ENCODE data around the gene LRRN4. TPM values are rescaled to one million over a fixed set of nuclear protein-coding genes. Genes with fewer than 3 reads are reported as not detected.

Gene LRRN4
- total RNA-seq, 1 donor from 2014 or later, result 0.13 TPM

DNA sequence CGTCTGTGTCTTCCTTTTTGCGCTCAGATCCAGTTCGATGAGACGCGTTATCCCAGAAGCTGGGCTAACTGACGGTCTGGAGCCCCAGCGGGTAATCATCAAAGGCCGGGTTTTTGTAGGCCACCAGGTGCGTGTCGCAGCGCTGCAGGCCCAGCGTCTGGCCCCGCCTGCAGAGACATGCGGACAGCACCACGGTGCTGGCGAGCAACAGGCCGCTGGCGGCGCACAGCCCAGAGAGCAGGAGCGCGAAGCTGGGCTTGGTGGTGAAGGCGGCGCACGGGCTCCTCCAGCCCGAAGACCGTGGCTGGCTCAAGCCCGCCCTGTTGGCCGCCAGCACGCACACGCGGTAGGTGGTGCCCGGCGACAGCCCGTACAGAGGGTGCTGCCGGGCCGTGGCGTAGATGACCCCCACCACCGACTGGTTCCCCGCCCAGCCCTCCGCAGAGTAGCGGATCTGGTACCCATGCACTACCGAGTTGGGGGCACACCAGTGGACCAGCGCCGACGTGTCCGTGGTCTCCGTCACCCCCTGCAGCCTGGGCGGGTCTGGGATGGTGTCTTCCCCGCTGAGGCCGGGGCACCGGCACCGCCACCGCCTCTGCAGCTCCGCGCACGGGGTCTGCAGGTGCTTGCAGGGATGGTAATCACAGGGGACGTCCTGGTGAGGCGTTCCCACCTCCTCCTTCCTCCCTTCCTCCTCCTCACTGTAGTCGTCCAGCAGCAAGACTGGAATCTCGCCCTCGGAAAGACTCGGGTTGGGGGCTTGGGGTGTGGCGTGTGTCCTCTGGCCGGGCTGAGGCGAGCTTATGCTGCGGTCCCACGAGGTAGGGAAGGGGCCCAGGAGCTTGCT, 12.7 kb downstream of the LRRN4 start:
- no peak overlapping the region for H3K4me3 Mint-ChIP-seq (ENCODE audit: unreplicated experiment)
- TF ChIP-seq, protein P1, sequence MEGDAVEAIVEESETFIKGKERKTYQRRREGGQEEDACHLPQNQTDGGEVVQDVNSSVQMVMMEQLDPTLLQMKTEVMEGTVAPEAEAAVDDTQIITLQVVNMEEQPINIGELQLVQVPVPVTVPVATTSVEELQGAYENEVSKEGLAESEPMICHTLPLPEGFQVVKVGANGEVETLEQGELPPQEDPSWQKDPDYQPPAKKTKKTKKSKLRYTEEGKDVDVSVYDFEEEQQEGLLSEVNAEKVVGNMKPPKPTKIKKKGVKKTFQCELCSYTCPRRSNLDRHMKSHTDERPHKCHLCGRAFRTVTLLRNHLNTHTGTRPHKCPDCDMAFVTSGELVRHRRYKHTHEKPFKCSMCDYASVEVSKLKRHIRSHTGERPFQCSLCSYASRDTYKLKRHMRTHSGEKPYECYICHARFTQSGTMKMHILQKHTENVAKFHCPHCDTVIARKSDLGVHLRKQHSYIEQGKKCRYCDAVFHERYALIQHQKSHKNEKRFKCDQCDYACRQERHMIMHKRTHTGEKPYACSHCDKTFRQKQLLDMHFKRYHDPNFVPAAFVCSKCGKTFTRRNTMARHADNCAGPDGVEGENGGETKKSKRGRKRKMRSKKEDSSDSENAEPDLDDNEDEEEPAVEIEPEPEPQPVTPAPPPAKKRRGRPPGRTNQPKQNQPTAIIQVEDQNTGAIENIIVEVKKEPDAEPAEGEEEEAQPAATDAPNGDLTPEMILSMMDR (IDR thresholded peaks at IDR 0.05; ENCODE audit: unreplicated experiment), result no peak
- DNase-seq (ENCODE audit: low spot score), result no peak
- peaks cover 10% of the 10 kb centered on the region for H3K36me3 Mint-ChIP-seq (ENCODE audit: low read depth, unreplicated experiment)
- peaks cover 4% of the 10 kb centered on the region for H3K27me3 Mint-ChIP-seq (ENCODE audit: unreplicated experiment)
- no peaks in the 10 kb centered on the region for H3K9me3 Mint-ChIP-seq (ENCODE audit: unreplicated experiment)
- H3K27ac Mint-ChIP-seq (ENCODE audit: unreplicated experiment), result no peak overlapping the region
- no peaks in the 10 kb centered on the region for H3K4me1 Mint-ChIP-seq (ENCODE audit: unreplicated experiment)

DNA sequence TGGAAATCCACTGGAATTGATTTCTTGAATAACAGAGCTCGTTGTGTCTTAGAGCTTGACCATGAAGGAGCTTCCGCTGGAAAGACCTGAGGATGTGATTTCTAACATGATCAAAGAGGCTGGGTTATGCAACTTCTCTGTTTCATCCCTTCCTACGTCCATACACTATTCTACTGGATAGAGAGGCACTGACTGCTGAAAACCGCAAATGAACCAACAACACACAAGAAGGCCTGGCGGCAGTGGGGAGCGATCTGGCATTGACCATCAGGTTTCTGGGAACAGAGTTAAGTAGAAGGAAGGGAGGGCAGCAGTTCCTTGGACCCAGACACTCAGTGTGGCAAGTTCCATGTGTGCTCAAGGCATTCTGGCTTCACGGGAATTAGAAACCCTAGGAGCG, 13.3 kb downstream of the LRRN4 start:
- no peaks in the 10 kb centered on the region for H3K9me3 Mint-ChIP-seq (ENCODE audit: unreplicated experiment)
- no peaks in the 10 kb centered on the region for H3K4me1 Mint-ChIP-seq (ENCODE audit: unreplicated experiment)
- H3K4me3 Mint-ChIP-seq (ENCODE audit: unreplicated experiment), result no peak overlapping the region
- DNase-seq (ENCODE audit: low spot score), result no peak
- peaks cover 4% of the 10 kb centered on the region for H3K27me3 Mint-ChIP-seq (ENCODE audit: unreplicated experiment)
- TF ChIP-seq, protein P1 (IDR thresholded peaks at IDR 0.05; ENCODE audit: unreplicated experiment), result no peak
- no peak overlapping the region for H3K27ac Mint-ChIP-seq (ENCODE audit: unreplicated experiment)
- H3K36me3 Mint-ChIP-seq (ENCODE audit: low read depth, unreplicated experiment), result peaks cover 10% of the 10 kb centered on the region

DNA sequence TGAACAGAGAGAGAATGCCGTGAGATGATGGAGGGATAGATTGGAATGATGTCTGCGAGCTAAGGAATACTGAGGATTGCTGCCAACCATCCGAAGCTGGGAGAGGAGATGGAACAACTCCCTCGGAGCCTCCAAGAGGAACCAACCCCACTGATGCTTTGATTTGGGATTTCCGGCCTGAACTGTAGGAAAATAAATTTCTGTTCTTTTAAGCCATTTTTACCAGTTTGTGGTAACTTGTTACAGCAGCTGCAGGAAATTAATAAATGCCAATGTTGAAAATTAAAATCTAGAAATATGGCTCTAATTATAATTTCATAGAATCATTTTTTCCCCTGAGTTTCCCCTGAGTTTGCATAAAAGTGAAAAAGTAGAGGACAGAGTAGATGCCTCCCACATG, 14.1 kb downstream of the LRRN4 start:
- H3K36me3 Mint-ChIP-seq (ENCODE audit: low read depth, unreplicated experiment), result peaks cover 10% of the 10 kb centered on the region
- no peaks in the 10 kb centered on the region for H3K9me3 Mint-ChIP-seq (ENCODE audit: unreplicated experiment)
- no peak overlapping the region for H3K27ac Mint-ChIP-seq (ENCODE audit: unreplicated experiment)
- H3K27me3 Mint-ChIP-seq (ENCODE audit: unreplicated experiment), result peaks cover 4% of the 10 kb centered on the region
- peaks cover under 1% of the 10 kb centered on the region for H3K4me1 Mint-ChIP-seq (ENCODE audit: unreplicated experiment)
- TF ChIP-seq, protein P1 (IDR thresholded peaks at IDR 0.05; ENCODE audit: unreplicated experiment), result no peak
- no peak for DNase-seq (ENCODE audit: low spot score)
- H3K4me3 Mint-ChIP-seq (ENCODE audit: unreplicated experiment), result no peak overlapping the region

DNA sequence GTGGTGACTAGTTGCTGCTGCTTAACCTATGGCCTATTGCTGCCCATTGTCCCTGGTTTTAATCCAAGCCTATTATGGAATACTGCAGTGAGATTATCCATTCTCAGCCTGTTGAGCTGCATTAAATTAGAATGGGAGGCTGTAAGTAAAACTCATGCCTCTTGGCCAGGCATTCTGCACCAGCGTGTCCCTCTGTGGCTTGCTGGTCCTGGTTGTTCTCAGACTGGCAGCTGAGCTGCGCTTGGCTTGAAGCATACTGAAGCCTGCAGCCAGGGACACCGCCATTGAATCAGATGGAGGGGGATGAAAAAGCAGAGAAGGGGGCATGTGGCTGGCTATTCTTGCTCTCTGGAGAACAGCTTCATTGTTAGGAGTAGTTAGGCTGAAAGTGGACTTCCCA, 15.6 kb downstream of the LRRN4 start:
- Mint-ChIP-seq H3K4me1 (ENCODE audit: unreplicated experiment) (peaks cover 16% of the 10 kb centered on the region), H3K4me3 (ENCODE audit: unreplicated experiment) (no peak overlapping the region), H3K36me3 (ENCODE audit: low read depth, unreplicated experiment) (peaks cover 10% of the 10 kb centered on the region), H3K27ac (ENCODE audit: unreplicated experiment) (no peak overlapping the region), H3K9me3 (ENCODE audit: unreplicated experiment) (no peaks in the 10 kb centered on the region), H3K27me3 (ENCODE audit: unreplicated experiment) (peaks cover 3% of the 10 kb centered on the region)
- DNase-seq (ENCODE audit: low spot score), result no peak
- TF ChIP-seq, protein P1 (IDR thresholded peaks at IDR 0.05; ENCODE audit: unreplicated experiment), result no peak

DNA sequence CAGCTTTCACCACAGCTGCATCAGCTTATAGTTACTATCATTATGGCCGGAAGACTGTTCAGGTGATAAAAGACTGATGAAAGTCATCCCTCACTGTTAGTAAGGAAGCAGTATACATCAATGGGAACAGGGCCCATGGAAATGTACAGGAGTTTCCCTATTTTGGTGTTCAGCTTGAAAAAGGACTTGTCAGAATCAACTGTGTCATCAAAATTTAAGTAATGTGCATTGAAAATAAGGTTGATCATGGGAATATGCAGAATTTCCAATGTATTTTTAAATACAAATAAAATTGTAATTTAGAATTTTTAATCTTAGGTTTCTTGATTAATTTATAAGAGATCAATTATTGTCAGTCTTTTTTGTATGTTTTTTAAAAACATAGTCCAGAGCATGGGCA, 16.8 kb downstream of the LRRN4 start:
- TF ChIP-seq, protein P1 (IDR thresholded peaks at IDR 0.05; ENCODE audit: unreplicated experiment), result no peak
- H3K4me3 Mint-ChIP-seq (ENCODE audit: unreplicated experiment), result no peak overlapping the region

More for the DNA sequence above, 16.8 kb downstream of the LRRN4 start:
- peaks cover 19% of the 10 kb centered on the region for H3K4me1 Mint-ChIP-seq (ENCODE audit: unreplicated experiment)
- H3K9me3 Mint-ChIP-seq (ENCODE audit: unreplicated experiment), result no peaks in the 10 kb centered on the region
- H3K36me3 Mint-ChIP-seq (ENCODE audit: low read depth, unreplicated experiment), result peaks cover 6% of the 10 kb centered on the region
- H3K27me3 Mint-ChIP-seq (ENCODE audit: unreplicated experiment), result peaks cover 3% of the 10 kb centered on the region
- no peak overlapping the region for H3K27ac Mint-ChIP-seq (ENCODE audit: unreplicated experiment)
- DNase-seq (ENCODE audit: low spot score), result no peak
